22Rv1 (cell line): ENCODE results near the gene CEACAM16.

Experiments used
- ZFX ChIP-seq: fragments of 450-650 bp; IDR thresholded peaks from 2 replicates; pipeline ENCODE4 v1.6.1; 2017; ENCODE audit warnings: antibody characterized with exemption, borderline replicate concordance
- TF ChIP-seq, protein P1 (sequence below): fragments of 450-650 bp; IDR thresholded peaks from 2 replicates; pipeline ENCODE4 v1.5.1; 2017; ENCODE audit warnings: mild to moderate bottlenecking

DNA sequence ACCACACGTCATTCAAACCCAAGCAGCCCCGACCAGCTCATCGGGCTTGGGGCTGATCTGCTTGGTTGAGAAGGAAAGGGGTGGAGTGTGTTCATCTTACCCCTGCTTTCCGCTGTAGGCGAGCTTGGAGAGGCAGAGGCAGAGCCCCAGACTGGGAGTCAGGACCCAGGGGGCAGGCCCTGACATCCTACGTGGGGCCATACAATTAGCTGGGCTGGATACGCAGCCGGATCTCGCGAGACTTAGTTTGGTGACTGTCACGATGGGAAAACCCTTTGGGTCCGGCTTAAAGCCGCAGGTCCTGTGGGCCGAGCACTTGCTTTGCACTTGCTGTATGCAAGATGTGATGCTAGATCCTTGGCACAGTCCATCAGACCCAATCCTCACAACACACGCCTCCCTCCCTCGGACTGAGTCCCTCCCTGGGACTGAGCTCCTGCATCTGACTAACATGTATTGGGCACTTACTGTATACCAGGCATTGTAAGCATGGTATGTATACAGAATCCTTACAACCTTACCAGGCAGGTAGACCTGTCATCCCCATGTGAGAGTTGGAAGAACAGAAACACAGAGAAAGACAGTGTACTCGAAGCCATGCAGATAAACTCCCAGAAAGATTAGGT is 3.7 kb downstream of the CEACAM16 start:
- TF ChIP-seq, protein P1, sequence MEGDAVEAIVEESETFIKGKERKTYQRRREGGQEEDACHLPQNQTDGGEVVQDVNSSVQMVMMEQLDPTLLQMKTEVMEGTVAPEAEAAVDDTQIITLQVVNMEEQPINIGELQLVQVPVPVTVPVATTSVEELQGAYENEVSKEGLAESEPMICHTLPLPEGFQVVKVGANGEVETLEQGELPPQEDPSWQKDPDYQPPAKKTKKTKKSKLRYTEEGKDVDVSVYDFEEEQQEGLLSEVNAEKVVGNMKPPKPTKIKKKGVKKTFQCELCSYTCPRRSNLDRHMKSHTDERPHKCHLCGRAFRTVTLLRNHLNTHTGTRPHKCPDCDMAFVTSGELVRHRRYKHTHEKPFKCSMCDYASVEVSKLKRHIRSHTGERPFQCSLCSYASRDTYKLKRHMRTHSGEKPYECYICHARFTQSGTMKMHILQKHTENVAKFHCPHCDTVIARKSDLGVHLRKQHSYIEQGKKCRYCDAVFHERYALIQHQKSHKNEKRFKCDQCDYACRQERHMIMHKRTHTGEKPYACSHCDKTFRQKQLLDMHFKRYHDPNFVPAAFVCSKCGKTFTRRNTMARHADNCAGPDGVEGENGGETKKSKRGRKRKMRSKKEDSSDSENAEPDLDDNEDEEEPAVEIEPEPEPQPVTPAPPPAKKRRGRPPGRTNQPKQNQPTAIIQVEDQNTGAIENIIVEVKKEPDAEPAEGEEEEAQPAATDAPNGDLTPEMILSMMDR: no peak
- TF ChIP-seq ZFX: no peak
